Stimulated activated CD8-positive, alpha-beta memory T cell treated with anti-CD3 and anti-CD28 coated beads, Interleukin-7, amount 100 ng/mL, for 1 hour (primary cell): ENCODE data around the gene UBAP2L.
A peak's percentile ranks its signal among the peaks of the same experiment; 100 is the strongest.
"Not testable (repeated sequence)": the region's sequence is repeated elsewhere in the genome, so short reads cannot be mapped to it uniquely, and the experiment has no call there.

ENCODE experiments used
- DNase-seq, 2 donors: peaks; one replicate each; pipeline ENCODE4 v3.0.0-alpha.2; 2020; ENCODE audit warnings: low read depth in 2 of 2

UBAP2L gene

DNA sequence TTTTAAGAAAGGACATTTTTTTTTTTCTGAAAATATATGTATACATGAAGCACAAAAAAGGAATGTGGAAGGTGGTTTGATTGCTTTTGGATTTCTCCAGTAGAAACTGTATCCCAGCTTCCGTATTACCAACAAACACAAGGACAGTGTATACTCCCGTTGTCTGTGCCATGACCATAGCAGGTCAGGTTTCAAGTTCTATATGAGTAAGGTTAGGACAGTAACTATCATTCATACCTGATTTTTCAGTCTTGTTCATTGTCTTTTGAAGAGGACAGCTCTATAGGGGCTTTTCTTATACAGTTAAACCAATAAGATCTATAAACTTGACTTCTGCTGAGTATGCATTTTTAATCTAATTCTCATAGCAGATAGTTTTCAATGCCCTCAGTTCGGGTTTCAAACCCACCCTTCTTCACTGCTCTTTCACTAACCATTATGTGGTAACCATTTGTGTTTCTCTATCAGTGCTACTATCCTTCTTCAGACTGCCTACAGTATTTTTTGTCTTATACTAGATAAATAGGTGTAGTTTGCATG lies 19.6 kb downstream of the UBAP2L start:
- DNase-seq = no peak

DNA sequence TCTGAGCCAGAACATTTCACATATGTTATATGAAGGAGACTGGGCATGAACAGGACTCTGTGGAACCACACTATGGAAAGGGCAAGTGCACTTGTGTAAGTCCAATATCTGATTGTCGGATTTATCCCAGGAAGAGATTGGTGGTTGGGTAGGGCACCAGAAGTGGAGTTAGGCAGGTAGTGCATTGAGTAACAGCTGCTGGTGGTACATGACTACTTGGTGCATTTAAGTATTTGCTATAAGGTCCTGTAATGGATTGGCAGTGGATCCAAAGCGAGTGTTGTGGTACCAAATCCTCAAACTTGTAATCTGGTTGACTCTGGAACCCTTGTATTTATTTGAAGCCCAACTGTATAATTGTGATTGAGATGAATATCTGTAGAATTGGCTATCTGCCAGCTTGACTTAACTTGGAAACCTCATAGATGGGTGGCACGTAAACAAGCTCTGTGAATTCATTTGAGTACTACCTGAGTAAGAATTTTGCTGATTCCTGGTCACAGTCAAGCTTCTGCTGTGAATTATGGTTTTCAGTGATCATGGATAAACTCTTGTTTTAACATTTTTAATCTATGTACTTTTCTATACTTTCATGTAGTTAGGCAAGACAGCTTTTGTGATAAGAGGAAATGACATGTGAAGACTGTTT lies 21.1 kb downstream of the UBAP2L start:
- DNase-seq = no peak

DNA sequence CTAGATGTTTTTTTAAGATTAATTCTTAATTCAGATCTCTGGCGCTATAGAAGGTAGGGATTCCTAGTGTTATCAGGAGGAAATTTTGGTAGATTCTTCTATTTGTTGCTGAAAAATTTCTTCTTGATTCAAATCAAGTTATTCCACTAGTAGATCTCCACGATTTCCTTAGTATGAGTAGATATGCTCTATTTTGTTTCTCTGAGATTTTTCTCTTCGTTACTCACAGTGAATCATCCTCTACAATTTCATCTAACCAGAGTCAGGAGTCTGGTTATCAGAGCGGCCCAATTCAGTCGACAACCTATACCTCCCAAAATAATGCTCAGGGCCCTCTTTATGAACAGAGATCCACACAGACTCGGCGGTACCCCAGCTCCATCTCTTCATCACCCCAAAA lies 32.9 kb downstream of the UBAP2L start:
- DNase-seq = no peak

DNA sequence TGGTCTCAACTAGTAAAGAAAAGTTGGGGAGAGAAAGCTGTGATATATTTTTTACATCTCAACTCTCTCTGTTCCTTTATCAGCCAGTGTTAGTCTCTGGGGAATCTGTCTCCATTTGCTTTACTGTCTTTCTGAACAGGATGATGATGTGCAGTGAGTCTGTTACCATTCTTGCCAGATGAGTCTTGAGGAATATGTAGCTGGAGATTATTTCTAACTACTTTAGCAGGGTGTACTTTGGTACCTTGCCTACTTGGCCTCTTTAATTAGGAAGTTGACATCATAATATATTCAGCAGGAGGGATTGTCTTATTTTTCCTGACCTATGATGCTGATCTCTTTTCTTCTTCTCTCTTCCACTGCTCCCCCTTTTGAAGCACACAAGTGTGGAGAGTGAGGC lies 35.9 kb downstream of the UBAP2L start:
- DNase-seq = no peak

DNA sequence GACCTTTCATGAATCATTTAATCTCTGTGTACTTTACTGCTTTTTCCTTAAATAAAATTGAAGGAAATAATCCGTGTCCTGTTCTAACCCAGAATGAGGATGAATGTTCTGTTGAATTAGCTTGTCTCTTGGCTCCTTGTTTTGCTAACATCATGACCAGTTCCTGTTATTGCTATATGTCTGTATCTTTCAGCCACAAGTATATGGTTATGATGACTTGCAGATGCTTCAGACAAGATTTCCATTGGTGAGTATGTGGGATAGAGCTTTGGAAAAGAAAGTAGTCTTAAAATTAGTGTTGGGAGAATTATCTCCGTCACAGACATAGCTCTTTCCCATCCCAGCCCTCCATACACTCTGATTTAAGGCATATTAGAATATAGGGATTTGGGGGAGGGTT lies 38.0 kb downstream of the UBAP2L start:
- no peak for DNase-seq

DNA sequence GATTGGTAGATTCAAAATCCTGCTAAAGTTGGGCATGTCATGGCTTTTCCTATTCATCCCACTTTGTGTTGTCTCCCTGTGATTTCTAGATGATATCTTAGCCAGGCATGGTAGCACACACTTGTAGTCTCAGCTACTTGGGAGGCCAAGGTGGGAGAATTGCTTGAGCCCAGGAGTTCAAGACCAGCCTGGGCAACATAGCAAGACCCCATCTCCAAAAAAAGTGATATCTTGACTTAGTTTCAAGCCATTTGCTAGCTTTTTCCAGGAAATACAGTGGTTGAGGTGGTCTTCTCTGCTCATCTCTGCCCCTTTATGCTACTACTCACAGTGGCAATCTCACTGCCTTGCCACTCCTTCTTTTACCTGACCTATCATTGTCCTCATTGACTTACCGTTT lies 39.4 kb downstream of the UBAP2L start:
- DNase-seq = no peak

DNA sequence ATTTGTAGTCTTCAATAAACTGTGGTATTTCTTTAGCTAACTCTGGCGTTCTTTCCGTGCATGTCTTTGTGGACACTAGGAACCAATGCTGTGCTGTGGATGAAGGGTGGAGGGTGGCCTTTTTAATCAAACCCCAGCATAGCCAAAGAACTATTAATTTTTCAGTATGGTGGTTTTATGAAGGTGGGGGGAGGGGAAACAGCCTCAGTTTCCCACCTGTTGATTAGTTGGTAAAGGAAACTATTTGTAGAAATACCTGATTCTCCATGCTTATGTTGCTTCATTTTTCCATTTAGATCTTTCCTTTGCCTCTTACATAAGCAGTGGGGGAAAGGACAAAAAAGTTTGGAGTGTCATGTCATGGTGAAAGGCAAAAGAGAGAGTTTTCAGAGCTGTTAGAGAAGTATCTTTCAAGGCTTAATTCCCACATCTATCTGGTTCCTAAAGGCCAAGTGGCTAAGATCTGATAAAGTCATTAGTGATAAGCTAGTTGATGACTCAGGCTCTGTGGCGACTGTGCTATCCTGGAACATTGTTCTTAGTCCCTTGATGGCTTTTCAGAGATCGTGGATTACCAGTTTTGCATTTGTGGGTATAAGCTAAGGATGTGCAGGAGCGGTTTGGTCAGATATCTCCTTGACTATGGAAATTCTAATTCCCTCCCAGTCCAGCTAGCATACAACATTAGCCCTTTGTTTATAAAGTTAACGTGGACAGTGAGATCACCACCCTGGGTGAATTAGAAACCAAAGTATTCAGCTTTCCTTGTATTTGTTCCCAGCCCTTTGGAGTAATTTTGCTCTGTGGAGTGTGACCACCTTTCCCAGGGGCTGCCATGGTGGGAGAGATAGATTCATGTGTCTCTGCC lies 42.9 kb downstream of the UBAP2L start:
- no peak for DNase-seq

DNA sequence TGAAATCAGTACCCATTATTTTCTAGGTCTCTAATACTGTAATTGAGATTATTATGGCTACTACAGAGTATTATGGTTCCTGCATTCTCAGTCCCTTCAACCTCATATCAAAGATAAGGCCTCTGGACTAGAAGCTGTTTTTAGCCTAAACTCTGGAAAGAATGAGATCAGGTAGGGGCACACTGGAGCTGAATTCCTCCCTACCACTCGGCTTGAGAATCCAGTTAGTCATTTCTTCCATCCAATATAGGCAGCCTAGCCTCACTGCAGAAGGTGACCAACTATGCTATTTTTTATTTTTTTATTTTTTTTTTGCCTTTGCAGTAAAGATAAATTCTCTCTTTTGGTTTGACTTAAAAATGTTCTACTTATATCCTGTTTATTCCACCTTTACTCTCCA lies 43.7 kb downstream of the UBAP2L start:
- DNase-seq = no peak

DNA sequence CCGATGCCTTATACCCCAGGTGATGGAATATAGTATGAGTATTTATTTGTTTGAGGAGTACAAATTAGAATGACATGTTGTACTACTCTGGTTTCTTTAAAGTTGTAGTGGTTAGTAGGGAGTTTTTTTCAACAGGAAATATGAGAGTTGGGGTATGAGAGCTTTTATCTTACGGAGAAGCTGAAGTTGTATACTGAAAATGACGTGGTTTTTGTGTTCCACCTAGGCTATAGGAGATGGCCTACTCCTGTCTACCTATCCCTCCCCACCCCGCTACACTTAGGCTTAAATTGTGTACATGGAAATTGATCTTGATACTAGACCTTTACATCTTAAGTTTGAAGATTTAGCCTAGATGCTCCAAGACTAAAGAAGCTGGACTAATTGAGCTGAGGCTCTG lies 44.8 kb downstream of the UBAP2L start:
- DNase-seq = no peak

DNA sequence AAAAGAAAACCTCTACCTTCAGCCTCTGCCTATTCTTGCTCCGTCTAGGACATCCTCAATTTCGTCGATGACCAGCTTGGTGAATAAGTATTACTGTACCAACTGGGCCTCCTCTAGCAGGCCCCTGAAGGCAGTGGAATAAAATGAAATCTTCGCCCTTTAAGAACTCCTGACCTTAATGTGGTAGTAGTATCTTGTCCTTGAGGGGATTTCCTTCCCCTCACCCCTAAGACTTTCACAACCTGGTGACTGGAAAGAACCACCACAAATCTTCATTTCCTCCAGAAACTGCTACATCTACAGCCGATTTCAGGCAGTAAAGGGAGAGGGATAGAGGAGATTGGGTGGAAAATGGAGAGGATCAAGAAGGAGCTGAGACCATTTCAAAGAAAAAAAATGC lies 50.1 kb downstream of the UBAP2L start:
- DNase-seq = no peak

DNA sequence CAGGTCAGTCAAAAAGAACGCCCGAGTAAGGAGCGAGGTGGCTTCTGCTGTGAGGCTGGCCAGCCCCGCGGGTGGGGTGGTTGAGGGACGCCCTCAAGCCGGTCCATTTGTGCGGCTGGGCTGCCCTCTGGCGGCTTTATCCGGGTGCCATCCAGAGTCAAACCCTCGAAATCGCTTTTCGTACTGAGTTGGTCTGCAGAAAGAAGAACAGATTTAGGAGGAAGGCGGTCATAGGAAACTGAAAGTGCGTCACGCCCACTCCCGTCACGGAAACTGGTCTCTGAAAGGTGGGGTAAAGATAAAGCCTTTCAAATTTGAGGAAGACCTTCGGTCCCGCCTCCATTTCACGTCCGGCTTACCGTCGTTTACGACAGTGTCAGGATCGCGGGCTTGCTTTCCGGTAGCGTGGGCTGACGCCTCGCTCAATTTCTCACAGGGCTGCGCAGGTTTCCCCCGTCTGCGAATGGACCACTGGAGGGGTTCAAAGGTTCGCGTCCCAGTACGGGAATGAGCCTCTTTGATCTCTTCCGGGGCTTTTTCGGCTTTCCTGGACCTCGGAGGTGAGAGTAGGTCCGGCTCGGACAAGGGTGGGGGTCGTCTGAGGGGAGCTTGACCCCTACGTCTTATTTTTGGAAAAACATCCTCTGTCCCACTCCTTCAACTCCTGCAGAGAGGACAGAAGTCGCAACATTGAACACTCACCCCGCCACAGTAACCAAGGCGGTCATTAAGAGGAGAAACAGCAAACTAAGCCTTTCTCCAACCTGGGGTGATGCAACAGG lies 51.7 kb downstream of the UBAP2L start, which contains the start of gene HAX1:
Gene HAX1 (plus strand): TSS at position 413 of the 782 bp plus-strand sequence. CDS start 95 bp downstream, at position 508.
- peak; percentile 94 to 96 for DNase-seq

DNA sequence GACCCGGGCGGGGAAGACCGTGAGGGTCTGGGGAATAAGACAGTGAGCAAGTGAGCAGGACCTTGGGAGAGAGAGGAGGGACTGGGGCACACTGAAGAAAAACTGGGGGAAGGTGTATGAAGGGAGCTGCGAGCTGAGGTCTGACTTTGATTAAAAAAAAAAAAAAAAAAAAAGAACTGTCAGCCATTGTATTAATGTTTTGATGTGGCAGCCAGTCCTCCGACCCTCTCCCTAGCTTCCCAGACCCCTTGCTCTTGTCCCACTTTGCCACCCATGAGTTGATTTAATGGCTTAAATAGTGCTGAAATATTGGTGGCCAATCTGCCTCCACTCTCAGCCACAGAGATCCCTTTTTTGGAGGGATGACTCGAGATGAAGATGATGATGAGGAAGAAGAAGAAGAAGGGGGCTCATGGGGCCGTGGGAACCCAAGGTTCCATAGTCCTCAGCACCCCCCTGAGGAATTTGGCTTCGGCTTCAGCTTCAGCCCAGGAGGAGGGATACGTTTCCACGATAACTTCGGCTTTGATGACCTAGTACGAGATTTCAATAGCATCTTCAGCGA lies 52.3 kb downstream of the UBAP2L start:
- no peak for DNase-seq

DNA sequence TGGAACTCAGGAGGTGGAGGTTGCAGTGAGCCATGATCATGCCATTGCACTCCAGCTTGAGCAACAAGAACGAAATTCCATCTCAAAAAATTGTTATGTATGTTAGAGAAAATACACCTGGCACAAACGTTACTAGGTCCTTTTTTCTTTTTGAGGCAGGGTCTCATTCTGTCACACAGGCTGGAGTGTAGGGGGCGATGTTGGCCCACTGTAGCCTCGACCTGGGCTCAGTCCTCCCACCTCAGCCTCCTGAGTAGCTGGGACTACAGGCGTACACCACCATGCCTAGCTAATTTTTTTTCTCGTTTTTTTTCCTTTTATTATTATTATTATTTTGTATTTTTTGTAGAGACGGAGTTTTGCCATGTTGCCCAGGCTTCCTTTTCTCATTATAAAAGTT lies 56.0 kb downstream of the UBAP2L start:
- no peak for DNase-seq

DNA sequence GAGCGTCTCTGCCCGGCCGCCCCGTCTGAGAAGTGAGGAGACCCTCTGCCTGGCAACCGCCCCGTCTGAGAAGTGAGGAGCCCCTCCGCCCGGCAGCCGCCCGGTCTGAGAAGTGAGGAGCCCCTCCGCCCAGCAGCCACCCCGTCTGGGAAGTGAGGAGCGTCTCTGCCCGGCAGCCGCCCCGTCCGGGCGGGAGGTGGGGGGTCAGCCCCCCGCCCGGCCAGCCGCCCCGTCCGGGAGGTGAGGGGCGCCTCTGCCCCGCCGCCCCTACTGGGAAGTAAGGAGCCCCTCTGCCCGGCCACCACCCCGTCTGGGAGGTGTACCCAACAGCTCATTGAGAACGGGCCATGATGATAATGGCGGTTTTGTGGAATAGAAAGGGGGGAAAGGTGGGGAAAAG lies 66.8 kb downstream of the UBAP2L start:
- not testable (repeated sequence) for DNase-seq

DNA sequence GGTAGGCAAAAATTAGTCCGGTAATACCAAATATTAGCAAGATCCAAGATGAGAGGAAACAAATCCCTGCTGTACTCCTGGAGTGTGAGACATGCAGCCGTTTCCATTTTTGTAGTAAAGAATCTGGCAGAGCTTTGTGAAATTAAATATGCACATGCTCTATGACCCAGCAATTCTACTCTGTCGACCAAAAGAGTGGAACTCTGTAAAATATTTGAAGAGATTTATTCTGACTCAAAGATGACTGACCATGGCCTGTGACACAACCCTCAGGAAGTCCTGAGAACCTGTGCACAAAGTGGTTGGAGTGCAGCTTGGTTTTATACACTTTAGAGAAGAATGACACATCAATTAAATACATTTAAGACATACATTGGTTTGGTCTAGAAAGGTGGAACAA lies 67.9 kb downstream of the UBAP2L start:
- no peak for DNase-seq

DNA sequence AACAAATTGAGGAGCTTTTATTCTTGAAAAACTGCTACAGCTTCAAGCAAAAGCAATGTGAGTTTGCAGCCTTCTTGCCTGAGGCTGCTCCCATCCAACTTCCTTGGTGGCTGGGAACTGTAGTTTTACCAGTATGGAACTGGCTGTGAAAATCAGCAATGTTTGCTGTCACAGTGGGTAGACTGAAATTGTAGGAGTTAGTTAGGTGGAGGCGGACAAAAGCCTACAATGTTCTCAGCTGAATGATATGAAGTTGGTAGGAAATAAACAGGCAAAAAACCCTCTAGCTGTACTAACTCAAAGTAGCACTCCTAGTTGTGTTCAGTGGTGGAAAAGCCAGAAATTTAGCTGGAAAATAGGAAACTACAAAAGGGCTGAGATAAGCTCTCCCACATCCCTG lies 70.2 kb downstream of the UBAP2L start:
- no peak for DNase-seq

DNA sequence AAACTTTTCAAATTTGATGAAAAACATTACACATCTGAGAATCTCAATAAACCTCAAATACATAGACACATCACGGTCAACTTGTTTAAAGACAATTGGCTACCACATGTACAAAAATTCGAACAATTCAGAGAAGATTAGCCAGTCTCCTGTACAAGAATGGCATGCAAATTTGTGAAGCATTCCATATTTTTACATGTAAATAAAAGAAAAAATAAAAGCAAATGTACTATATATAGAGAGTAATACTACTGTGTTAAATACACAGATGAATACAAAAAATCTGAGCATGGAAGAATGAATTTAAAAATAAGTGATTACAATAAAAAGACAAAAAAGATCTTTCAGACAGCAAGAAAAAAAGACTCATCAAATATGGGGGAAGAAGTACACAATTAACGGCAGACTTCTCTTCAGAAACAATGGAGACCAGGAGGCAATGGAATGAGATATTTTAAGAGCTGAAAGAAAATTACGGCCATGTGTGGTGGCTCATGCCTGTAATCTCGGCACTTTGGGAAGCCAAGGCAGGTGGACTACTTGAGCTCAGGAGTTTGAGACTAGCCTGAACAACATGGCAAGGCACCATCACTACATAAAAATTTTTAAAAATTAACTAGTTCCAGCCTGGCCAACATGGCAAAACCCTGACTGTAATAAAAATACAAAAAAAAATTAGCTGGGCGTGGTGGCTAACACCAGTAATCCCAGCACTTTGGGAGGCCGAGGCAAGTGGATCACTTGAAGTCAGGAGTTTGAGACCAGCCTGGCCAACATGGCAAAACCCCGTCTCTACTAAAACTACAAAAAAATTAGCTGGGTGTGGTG lies 74.9 kb downstream of the UBAP2L start:
- DNase-seq = no peak

DNA sequence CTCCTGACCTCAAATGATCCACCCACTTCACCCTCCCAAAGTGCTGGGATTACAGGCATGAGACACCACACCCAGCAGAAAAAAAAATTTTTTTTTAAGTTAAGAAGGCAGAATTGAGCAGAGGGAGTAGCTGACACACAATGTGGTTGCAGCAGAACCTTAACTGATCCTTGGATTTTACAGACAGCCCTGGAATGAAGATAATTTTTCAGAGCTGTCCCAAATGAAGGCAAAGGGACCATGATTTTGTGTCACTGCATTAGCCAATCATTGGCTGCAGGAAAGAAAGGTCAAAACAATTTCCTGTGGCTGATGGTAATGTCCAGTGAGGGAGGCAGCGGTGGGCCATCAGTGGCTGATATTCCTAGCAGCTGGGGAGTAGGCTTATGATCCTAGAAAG lies 80.8 kb downstream of the UBAP2L start:
- no peak for DNase-seq

DNA sequence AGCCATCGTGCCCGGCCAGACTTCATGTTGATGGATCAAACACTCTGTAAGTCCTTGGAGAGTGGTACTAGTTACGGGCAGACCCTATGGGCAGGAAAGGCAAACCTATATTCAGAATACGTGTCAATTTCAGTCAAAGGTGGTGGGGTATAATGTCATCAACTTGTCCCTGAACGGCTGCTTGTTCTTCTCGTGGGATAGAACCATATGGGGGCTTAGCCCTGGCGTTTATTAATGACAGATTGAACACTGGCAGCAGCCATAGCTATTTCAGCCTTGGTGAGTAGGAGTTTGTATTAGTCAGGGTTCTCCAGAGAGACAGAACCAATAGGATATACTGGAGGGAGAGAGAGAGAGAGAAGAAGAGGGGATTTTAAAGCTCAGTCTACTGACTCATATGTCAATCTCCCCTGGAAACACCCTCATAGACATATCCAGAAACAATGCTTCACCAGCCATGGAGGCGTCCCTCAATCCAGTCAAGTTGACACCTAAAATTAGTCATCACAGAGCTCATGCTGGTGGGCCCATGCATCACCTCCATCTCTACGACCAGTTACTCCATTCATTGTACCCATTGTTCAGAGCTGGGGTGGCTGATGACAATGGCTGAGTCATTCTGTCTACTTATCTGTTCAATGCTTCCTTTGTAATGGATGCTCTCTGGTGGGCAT lies 84.0 kb downstream of the UBAP2L start:
- no peak for DNase-seq

DNA sequence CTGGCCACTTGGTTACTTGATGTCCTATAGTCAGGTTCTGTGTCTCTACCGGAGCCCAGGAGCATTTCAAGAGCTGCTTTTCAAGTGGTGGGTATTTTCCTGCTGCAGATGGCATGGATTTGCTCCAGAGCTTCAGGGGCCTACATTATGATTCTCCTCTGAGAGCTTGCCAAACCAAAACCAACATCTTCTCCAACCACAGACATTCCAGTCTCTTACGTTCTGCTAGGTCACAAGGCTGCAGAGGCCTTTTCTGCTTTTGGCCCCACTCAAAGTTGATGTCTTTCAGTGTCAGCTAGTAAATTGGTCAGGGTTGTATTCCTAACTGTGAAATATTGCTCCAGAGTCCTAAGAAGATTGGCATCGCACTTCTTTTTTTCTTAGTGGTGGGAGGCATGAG lies 85.4 kb downstream of the UBAP2L start:
- no peak for DNase-seq
